HG03108 (cell line): ENCODE measurements around the gene ADIRF.
"Not testable (repeated sequence)": the region's sequence is repeated elsewhere in the genome, so short reads cannot be mapped to it uniquely, and the experiment has no call there.

Source experiments
- ATAC-seq: cut with Tn5 transposase; IDR thresholded peaks from one replicate; pipeline ENCODE4 v1.9.1; 2021; ENCODE audit warnings: moderate library complexity; ENCODE audit not compliant: unreplicated experiment

The ADIRF gene

DNA sequence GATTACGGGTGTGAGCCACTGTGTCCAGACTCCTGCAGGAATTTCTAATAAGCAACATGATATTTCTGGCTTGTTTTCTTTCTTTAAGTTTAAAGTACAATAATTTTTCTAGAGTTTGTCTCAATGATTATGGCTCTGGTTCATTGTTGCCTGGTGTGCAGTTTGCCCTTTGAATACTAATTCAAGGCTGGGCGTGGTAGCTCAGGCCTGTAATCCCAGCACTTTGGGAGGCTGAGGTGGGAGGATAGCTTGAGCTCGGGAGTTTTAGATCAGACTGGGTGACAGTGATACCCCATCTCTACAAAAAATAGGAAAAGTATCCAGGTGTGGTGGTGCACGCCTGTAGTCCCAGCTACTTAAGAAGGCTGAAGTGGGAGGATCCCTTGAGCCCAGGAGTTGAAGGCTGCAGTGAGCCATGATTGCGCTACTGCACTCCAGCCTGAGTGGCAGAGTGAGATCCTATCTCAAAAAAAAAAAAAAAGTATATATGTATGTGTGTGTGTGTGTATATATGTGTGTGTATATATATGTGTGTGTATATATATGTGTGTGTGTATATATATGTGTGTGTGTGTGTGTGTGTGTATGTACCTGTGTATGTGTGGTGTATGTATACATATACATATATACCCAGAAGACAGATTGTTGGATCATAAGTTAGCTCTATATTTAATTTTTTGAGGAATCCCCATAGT lies 8.2 kb downstream of the ADIRF start:
- ATAC-seq = no peak

DNA sequence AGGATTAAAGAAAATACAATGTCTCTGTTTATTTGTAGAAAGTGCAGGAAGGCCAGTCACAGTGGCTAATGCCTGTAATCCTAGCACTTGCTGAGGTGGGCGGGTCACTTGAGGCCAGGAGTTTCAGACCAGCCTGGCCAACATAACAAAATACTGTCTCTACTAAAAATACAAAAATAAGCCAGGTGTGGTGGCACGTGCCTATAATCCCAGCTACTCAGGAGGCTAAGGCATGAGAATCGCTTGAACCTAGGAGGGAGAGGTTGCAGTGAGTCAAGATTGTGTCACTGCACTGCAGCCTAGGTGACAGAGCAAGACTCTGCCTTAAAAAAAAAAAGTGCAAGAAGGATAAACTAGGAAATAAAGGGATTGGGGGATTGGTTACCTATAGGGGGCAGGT lies 10.2 kb downstream of the ADIRF start:
- not testable (repeated sequence) for ATAC-seq

DNA sequence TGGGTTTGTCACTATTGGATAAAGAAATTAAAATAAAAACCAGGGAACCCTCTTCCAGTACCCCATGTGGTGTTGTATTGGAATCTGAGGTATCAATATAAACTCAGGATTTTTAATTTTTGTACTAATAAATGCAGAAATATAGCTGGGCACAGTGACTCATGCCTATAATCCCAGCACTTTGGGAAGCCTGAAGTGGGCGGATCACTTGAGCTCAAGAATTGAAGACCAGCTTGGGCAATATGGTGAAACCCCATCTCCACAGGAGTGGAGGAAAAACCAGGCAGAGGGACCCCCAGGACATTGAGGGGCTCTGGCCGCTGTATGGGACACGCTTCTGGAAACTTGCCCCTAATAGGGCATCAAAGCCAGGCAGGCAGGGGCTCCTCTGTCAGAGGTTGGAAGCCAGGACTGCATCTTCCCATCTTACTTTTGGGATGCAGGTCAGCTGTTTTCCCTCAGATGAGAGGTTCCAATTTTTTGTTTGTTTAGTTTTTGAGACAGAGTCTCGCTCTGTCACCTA lies 11.1 kb downstream of the ADIRF start:
- no peak for ATAC-seq

DNA sequence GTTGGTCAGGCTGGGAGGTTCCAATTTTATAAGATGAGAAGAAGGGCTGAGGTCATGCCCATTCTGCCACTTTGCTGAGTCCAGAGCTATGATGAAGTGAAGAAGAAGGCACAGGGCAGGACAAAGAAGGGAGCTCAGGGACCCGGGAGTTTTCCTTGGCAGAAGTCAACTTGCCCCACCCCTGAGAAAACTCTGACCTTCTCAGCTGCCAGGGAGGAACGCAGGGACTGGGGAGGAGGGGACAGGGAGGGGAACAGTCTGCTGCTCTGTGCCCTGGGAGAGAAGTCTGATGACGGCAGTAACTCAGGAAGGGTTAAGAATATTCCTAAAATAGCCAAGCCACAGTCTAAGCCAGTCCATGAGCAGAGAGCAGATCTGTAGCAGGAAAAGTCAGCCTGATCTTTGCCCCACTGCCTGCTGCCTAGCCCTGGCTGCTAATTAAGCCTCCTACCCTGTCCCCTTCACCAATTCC lies 11.7 kb downstream of the ADIRF start:
- ATAC-seq = no peak

DNA sequence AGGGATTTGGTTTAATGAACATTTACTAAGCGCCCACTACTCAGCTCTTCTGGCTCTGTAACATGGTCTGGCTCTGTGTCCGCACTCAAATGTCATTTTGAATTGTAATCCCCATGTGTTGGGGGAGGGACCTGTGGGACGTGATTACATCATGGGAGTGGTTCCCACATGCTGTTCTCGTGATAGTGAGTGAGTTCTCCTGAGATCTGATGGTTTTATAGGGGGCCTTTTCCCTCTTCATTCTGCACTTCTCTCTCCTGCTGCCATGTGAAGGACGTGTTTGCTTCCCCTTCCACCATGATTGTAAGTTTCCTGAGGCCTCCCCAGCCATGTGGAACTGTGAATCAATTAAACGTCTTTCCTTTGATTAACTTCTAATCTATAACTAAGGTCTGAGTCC lies 12.7 kb downstream of the ADIRF start:
- not testable (repeated sequence) for ATAC-seq

DNA sequence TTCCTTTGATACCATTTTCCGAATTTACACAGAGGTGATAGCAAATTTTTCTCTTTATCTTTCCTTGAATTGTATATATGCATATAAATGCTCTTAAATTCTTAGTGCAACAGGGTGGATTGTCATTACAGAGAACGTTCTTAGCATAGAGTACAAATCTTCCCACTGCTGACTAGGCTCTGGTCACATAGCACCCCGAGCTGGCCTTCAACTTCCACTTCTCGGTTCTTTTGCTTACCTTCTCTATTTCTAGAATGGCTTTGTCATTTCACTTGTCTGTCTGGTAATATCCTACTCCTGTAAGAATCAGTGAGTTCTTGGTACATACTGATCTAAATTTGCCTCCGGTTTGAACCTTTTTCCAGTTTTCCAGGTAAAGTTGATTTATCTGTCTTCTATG lies 13.4 kb downstream of the ADIRF start:
- ATAC-seq = no peak

DNA sequence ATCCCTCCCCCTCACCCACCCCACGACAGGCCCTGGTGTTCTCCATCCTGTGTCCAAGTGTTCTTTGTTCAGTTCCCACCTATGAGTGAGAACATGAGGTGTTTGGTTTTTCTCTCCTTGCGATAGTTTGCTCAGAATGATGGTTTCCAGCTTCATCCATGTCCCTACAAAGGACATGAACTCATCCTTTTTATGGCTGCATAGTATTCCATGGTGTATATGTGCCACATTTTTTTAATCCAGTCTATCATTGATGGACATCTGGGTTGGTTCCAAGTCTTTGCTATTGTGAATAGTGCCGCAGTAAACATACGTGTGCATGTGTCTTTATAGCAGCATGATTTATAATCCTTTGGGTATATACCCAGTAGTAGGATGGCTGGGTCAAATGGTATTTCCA lies 16.2 kb downstream of the ADIRF start:
- not testable (repeated sequence) for ATAC-seq

DNA sequence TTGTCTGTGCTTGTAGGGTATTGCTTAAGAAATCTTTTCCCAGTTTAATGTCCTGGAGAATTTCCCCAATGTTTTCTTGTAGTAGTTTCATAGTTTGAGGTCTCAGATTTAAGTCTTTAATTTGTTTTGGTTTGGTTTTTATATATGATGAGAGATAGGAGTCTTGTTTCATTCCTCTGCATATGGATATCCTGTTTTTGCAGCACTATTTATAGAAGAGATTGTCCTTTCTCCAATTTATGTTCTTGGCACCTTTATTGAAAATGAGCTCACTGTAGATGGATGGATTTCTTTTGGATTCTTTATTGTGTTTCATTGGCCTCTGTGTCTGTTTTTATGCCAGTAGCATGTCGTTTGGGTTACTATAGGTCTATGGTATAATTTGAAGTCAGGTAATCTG lies 20.2 kb downstream of the ADIRF start:
- ATAC-seq = no peak

DNA sequence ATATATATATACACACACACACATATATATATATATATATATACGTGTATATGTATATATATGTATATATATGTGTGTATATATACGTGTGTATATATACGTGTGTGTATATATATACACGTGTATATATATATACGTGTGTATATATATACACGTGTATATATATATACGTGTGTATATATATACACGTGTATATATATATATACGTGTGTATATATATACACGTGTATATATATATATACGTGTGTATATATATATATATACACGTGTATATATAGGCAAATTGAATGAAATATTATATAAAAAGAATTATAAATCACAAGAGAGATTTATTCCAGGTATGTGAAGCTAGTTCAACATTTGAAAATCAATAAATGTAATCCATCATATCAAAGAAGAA lies 23.1 kb downstream of the ADIRF start:
- not testable (repeated sequence) for ATAC-seq

DNA sequence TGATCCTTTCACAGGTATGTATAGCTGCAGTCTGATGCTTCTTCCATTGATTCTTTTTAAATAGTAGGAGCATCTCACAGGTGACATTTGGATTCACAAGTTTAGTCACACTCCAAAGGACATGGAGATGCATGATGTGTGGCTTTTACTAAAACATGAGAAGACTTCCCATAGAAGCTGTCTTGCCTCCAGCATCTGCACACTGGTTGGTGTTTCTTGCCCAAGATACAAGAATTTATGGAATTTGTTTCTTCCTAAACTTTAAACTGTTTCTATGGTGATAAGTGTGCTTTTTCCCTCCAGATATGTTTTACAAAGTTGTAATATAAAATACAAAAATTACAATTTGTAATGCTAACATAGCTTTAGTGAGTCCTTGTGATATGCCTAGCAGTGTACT lies 24.2 kb downstream of the ADIRF start:
- no peak for ATAC-seq

DNA sequence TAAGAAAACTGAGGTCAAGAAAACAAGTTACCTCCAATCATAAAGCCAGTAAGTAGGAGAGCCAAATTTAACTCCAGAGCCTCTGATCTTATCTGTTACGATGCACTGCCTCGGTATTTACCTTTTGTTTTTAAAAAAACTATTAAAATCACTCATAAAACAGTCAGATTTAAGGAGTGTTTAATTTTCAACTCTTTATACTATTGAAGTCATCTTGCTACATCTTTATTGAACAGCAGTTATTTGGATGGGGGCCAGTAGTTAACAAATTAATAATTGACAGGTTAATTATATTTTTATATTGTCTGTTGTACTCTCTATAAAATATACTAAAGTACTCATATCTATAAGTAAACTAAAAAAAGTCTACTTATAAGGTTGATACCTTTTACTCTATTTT lies 24.6 kb downstream of the ADIRF start:
- ATAC-seq = no peak

DNA sequence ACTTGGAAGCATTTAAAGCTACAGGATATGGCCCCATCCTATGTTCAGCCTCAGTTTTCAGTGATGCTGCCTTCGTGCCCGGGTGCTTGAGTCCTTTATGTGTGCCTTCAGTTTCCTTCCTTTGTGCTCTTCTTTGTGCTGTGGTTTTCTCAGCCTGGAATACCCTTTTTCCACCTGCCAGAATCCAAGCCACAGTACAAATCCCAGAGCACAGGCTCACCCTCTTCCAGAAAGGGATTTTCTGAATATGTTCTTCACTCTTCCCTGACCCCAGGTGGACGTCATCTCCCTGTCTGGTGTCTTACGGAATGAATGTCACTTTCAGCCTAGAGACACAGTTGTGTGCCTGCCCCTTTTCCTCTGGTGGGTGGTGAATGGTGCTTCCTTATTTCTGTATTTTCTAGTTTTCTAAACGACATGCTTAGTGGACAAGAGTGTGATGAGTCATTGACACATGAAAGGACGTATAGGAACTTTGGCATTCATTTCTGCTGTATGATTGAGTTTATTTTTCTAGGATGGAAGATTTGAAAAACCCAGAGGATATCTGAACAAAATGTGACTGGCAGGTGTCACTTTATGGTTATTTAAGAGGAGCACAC lies 31.6 kb downstream of the ADIRF start:
- not testable (repeated sequence) for ATAC-seq

DNA sequence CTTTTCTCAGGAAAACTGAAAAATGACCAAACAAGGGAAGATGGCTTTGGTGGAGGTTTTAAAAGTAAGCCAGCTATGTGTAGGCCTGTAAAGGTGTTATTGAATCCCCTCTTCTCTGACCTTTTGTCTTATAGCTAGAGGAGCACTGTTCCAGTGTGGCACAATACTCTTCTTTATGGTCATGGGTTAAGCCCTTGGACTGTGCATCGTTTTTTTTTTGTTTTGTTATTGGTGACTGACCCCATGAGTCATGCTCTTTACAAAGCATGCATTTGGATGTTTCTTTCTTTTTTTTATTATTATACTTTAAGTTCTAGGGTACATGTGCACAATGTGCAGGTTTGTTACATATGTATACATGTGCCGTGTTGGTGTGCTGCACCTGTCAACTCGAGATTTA lies 32.2 kb downstream of the ADIRF start:
- no peak for ATAC-seq

DNA sequence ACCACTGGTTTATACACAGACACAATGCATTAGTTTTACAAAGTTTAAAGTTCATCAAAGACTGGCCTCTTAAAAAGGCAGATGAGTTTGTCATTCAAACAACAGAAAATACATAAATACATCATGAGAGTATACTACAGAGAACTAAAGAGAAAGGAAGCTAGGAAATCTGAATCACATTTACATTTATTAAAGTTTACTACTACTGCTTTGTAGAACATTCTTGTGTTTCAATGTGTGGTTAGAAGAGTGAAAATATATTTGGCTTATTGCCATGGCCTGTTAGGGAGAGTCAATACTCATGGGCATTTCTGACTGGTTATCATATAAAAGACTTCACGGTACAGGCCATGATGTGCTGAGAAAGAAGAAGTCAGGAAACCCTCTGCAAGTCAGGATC lies 38.8 kb downstream of the ADIRF start:
- not testable (repeated sequence) for ATAC-seq

DNA sequence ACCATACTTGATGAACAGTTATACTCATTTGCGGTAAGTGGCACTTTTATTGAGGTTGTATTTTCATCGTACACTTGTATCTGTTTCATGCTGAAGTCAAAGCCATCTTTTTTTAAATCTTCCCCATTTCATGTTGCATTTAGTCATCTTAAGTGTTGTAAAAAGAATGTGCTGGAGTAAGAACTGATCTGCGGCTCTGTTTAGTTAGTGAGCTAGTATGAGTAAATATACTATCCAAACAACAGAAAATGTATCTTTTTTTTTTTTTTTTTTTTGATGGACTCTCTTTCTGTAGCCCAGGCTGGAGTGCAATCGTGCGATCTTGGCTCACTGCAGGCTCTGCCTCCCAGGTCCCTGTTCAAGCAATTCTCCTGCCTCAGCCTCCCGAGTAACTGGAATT lies 39.4 kb downstream of the ADIRF start:
- not testable (repeated sequence) for ATAC-seq

DNA sequence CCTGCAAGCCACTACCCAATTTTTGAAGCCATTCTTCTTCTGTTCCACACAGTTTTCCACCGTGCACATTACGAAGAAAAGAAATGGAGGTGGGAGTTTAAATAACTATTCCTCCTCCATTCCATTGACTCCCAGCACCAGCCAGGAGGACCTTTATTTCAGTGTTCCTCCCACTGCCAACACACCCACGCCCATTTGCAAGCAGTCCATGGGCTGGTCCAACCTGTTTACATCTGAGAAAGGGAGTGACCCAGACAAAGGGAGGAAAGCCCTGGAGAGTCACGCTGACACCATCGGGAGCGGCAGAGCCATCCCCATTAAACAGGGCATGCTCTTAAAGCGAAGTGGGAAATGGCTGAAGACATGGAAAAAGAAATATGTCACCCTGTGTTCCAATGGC lies 40.0 kb downstream of the ADIRF start:
- not testable (repeated sequence) for ATAC-seq

DNA sequence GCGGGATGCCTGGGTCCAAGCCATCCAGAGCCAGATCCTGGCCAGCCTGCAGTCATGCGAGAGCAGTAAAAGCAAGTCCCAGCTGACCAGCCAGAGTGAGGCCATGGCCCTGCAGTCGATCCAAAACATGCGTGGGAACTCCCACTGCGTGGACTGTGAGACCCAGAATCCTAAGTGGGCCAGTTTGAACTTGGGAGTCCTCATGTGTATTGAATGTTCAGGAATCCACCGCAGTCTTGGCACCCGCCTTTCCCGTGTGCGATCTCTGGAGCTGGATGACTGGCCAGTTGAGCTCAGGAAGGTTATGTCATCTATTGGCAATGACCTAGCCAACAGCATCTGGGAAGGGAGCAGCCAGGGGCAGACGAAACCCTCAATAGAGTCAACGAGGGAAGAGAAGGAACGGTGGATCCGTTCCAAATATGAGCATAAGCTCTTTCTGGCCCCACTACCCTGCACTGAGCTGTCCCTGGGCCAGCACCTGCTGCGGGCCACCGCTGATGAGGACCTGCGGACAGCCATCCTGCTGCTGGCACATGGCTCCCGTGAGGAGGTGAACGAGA lies 40.9 kb downstream of the ADIRF start:
- ATAC-seq = not testable (repeated sequence)

DNA sequence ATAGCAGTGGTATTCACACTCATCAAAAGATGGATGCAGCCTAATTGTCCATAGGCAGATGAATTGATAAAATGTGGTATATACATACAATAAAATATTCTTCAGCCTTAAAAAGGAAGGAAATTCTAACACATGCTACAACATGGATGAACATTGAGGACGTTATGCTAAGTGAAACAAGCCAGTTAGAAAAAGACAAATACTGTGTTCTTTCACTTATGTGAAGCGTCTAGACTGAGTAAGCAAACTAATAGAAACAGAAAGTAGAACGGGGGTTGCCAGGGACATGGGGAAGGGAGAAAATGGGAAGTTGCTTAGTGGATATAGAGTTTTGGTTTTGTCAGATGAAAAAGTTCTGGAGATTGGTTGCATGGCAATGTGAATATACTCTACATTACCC lies 45.2 kb downstream of the ADIRF start:
- not testable (repeated sequence) for ATAC-seq

DNA sequence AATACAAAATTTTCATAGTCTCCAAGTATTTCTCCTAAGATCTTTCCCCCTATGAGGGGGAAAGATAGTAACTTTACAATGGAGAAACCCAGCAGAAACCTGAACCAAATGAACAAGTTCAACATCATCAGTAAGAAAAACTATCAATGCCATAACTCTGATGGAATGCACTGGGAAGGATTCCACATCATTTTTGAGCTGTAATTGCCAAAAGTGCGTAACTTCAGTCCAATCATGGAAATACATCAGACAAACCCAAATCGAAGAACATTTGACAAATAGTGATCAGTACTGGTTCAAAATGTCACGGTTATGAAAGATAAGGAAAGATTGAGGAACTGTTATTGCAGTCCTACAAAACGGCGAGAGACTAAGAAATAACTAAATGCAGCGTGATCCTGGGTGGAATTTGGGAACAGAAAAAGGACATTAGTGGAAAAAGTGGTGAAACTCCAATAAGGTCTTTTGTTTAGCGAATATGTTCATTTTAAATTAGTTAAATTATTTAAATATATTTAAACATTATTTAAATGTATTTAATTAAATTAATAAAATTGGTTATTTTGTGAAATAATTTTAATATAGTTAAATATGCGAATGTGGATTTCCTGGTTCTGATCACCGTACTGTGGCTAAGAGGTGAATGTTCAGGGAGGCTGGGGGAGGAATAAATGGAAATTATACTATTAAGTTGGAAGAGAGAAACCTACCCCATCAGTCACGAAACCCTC lies 46.9 kb downstream of the ADIRF start:
- not testable (repeated sequence) for ATAC-seq

DNA sequence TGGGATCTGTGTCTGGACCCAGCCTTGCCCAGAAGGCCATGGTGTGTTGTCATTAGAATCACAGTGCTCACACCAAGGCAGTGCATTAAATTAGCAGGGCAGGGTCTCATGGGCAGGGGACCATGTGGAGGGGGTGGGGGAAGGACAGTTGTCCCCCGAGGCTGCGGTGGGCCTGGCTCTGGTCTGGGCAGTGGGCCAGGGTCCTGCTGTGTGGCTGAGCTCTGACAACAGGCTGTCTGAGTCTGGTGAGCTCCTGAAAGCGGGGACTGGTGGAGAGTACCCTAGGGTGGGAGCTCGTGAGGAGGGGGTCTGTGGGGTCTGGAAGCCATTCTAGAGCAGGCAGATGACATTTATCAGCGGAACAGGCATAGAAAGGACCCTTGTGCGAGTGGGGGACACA lies 49.8 kb downstream of the ADIRF start:
- ATAC-seq = not testable (repeated sequence)

DNA sequence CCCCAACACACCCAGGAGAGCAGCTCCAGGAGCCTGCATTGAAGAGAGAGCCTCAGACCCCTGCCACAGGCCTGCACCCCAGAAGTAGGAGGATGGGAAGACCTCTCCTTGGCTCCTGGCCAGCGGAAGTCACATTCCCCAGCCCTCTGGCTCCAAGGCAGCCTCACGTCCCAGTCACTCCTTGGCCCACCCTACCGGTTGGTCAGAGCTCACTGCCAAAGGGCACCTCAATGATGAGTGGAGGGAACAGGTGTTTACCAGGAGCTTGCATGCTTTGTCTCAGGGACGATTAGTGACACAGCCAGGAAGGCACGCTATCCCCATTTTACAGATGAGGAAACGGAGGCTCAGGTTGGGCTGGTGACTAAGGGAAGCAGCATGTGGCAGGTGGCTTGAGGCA lies 50.8 kb downstream of the ADIRF start:
- ATAC-seq = not testable (repeated sequence)
